PFSK-1 (cell line): Measurements from ENCODE around the gene RFPL4A.

ENCODE experiments used
- FOXP2 ChIP-seq: optimal IDR thresholded peaks from 2 replicates; pipeline ENCODE3; 2011; ENCODE audit warnings: borderline replicate concordance, control low read depth, inconsistent platforms; ENCODE audit not compliant: insufficient read depth; ENCODE audit errors: extremely low read length, extremely low read depth
- POLR2AphosphoS5 ChIP-seq: IDR thresholded peaks from 2 replicates; pipeline ENCODE4 v1.6.1; 2012; ENCODE audit warnings: low read depth, mild to moderate bottlenecking, control low read depth, low read length, moderate library complexity
- SIN3A ChIP-seq: IDR thresholded peaks from 2 replicates; pipeline ENCODE4 v1.6.1; 2012; ENCODE audit warnings: mild to moderate bottlenecking, low read length, moderate library complexity, borderline replicate concordance; ENCODE audit not compliant: insufficient read depth
- TAF1 ChIP-seq: IDR thresholded peaks from 2 replicates; pipeline ENCODE4 v1.6.1; 2012; ENCODE audit warnings: low read length, control low read depth, borderline replicate concordance; ENCODE audit not compliant: insufficient read depth
- TF ChIP-seq, protein P1 (sequence below), 2 experiments: IDR thresholded peaks; 2 replicates each; pipeline versions ENCODE4 v1.6.1 to v1.8.0; 2011 to 2012; ENCODE audit warnings: low read depth in 2 of 2, low read length in 2 of 2, control low read depth in 1 of 2, inconsistent platforms in 1 of 2, mild to moderate bottlenecking in 1 of 2, moderate library complexity in 1 of 2; ENCODE audit not compliant: insufficient read depth in 1 of 2

DNA sequence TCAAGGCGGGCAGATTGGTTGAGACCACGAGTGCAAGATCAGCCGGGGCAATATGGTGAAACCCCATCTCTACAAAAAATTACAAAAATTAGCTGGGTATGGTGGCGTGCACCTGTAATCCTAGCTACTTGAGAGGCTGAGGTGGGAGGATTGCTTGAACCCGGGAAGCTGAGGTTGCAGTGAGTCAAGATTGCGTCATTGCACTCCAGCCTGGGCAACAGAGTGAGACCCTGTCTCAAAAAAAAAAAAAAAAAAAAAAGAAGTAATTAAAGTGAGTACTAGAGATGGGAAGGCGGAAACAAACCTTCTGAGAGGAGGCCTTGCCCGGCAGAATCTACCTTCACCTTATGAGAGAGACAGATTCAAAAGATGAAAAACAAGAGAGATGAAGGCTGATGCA lies 35.4 kb upstream of the RFPL4A start:
- TF ChIP-seq POLR2AphosphoS5 (no peak), TAF1 (no peak), SIN3A (no peak), FOXP2 (no peak)
- TF ChIP-seq, protein P1, sequence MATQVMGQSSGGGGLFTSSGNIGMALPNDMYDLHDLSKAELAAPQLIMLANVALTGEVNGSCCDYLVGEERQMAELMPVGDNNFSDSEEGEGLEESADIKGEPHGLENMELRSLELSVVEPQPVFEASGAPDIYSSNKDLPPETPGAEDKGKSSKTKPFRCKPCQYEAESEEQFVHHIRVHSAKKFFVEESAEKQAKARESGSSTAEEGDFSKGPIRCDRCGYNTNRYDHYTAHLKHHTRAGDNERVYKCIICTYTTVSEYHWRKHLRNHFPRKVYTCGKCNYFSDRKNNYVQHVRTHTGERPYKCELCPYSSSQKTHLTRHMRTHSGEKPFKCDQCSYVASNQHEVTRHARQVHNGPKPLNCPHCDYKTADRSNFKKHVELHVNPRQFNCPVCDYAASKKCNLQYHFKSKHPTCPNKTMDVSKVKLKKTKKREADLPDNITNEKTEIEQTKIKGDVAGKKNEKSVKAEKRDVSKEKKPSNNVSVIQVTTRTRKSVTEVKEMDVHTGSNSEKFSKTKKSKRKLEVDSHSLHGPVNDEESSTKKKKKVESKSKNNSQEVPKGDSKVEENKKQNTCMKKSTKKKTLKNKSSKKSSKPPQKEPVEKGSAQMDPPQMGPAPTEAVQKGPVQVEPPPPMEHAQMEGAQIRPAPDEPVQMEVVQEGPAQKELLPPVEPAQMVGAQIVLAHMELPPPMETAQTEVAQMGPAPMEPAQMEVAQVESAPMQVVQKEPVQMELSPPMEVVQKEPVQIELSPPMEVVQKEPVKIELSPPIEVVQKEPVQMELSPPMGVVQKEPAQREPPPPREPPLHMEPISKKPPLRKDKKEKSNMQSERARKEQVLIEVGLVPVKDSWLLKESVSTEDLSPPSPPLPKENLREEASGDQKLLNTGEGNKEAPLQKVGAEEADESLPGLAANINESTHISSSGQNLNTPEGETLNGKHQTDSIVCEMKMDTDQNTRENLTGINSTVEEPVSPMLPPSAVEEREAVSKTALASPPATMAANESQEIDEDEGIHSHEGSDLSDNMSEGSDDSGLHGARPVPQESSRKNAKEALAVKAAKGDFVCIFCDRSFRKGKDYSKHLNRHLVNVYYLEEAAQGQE (IDR thresholded peaks at IDR 0.05; ENCODE audit: insufficient read depth in 1 of 2, low read depth in 2 of 2, low read length in 2 of 2), result no peak
